HUES48 (cell line): ENCODE results near the gene RASSF5.

ENCODE experiments used
- H3K27ac ChIP-seq: one replicate; pipeline ENCODE4 v1.7.0; 2013; ENCODE audit warnings: low read depth, low read length, inconsistent platforms
- H3K27me3 ChIP-seq: 2 replicates; pipeline ENCODE4 v1.6.1; 2013; ENCODE audit warnings: mild to moderate bottlenecking, low read length; ENCODE audit not compliant: control insufficient read depth, insufficient read depth
- H3K36me3 ChIP-seq: 2 replicates; pipeline ENCODE4 v1.6.1; 2013; ENCODE audit warnings: low read length; ENCODE audit not compliant: control insufficient read depth, insufficient read depth
- H3K4me1 ChIP-seq: 2 replicates; pipeline ENCODE4 v1.6.1; 2013; ENCODE audit warnings: mild to moderate bottlenecking, low read length; ENCODE audit not compliant: control insufficient read depth, insufficient read depth
- H3K4me3 ChIP-seq: 2 replicates; pipeline ENCODE4 v1.5.1; 2013; ENCODE audit warnings: mild to moderate bottlenecking, low read depth, low read length
- H3K9ac ChIP-seq: 2 replicates; pipeline ENCODE4 v1.6.1; 2013; ENCODE audit warnings: mild to moderate bottlenecking, low read depth, low read length, moderate library complexity
- H3K9me3 ChIP-seq: 2 replicates; pipeline ENCODE4 v1.6.1; 2013; ENCODE audit warnings: low read length; ENCODE audit not compliant: control insufficient read depth, insufficient read depth

RASSF5 gene

GRCh38 chr1:206560007-206560716 lies 52.8 kb downstream of the RASSF5 start:
- Histone ChIP-seq H3K27me3 (peaks cover 47% of the 10 kb centered on the region), H3K9me3 (no peaks in the 10 kb centered on the region), H3K36me3 (no peaks in the 10 kb centered on the region), H3K9ac (no peak overlapping the region), H3K27ac (no peak overlapping the region), H3K4me1 (0 out of 2 replicates have a peak, but pooled peaks cover 5% of the 10 kb centered on the region), H3K4me3 (no peak overlapping the region)

- no peak overlapping the region for H3K4me3 ChIP-seq
- H3K36me3 ChIP-seq = no peaks in the 10 kb centered on the region
- H3K27me3 ChIP-seq = peaks cover 15% of the 10 kb centered on the region
- H3K27ac ChIP-seq = no peak overlapping the region
- no peaks in the 10 kb centered on the region for H3K9me3 ChIP-seq
- no peak overlapping the region for H3K9ac ChIP-seq
- H3K4me1 ChIP-seq = no peaks in the 10 kb centered on the region
Observed at GRCh38 chr1:206563367-206564207, 56.3 kb downstream of the RASSF5 start.

- H3K4me1 ChIP-seq = peaks cover 9% of the 10 kb centered on the region; the same call in 1 of the 2 replicates
- no peaks in the 10 kb centered on the region for H3K27me3 ChIP-seq
- no peak overlapping the region for H3K9ac ChIP-seq
- no peak overlapping the region for H3K27ac ChIP-seq
- H3K4me3 ChIP-seq = no peak overlapping the region
- no peaks in the 10 kb centered on the region for H3K36me3 ChIP-seq
- H3K9me3 ChIP-seq = no peaks in the 10 kb centered on the region
Observed at GRCh38 chr1:206565995-206566394, 58.7 kb downstream of the RASSF5 start.

- H3K9me3 ChIP-seq = no peaks in the 10 kb centered on the region
- no peak overlapping the region for H3K4me3 ChIP-seq
- peaks cover 9% of the 10 kb centered on the region; the same call in 1 of the 2 replicates for H3K4me1 ChIP-seq
- H3K27me3 ChIP-seq = no peaks in the 10 kb centered on the region
- no peak overlapping the region for H3K27ac ChIP-seq
- H3K9ac ChIP-seq = no peak overlapping the region
- no peaks in the 10 kb centered on the region for H3K36me3 ChIP-seq
Observed at GRCh38 chr1:206566999-206567398, 59.7 kb downstream of the RASSF5 start.

- H3K9me3 ChIP-seq = no peaks in the 10 kb centered on the region
- H3K4me1 ChIP-seq = peaks cover 9% of the 10 kb centered on the region; the same call in 1 of the 2 replicates
- no peak overlapping the region for H3K4me3 ChIP-seq
- H3K27me3 ChIP-seq = no peaks in the 10 kb centered on the region
- no peaks in the 10 kb centered on the region for H3K36me3 ChIP-seq
- H3K9ac ChIP-seq = no peak overlapping the region
- no peak overlapping the region for H3K27ac ChIP-seq
Observed at GRCh38 chr1:206568256-206568655, 60.9 kb downstream of the RASSF5 start.

GRCh38 chr1:206568779-206569352 lies 61.5 kb downstream of the RASSF5 start:
- Histone ChIP-seq H3K9me3 (no peaks in the 10 kb centered on the region), H3K9ac (no peak overlapping the region), H3K27ac (no peak overlapping the region), H3K27me3 (no peaks in the 10 kb centered on the region), H3K36me3 (no peaks in the 10 kb centered on the region), H3K4me1 (peaks cover 9% of the 10 kb centered on the region; the same call in 1 of the 2 replicates), H3K4me3 (no peak overlapping the region)

GRCh38 chr1:206569556-206569955 lies 62.2 kb downstream of the RASSF5 start:
- no peaks in the 10 kb centered on the region for H3K27me3 ChIP-seq
- H3K4me1 ChIP-seq = peaks cover 9% of the 10 kb centered on the region; the same call in 1 of the 2 replicates
- no peaks in the 10 kb centered on the region for H3K36me3 ChIP-seq
- no peak overlapping the region for H3K27ac ChIP-seq
- no peak overlapping the region for H3K4me3 ChIP-seq
- H3K9ac ChIP-seq = no peak overlapping the region
- no peaks in the 10 kb centered on the region for H3K9me3 ChIP-seq

GRCh38 chr1:206570529-206570928 lies 63.2 kb downstream of the RASSF5 start:
- Histone ChIP-seq H3K27ac (no peak overlapping the region), H3K9me3 (no peaks in the 10 kb centered on the region), H3K27me3 (no peaks in the 10 kb centered on the region), H3K9ac (no peak overlapping the region), H3K4me3 (no peak overlapping the region), H3K4me1 (peaks cover 9% of the 10 kb centered on the region; the same call in 1 of the 2 replicates), H3K36me3 (no peaks in the 10 kb centered on the region)

GRCh38 chr1:206572835-206573234 lies 65.5 kb downstream of the RASSF5 start:
- Histone ChIP-seq H3K9ac (no peak overlapping the region), H3K27ac (no peak overlapping the region), H3K27me3 (no peaks in the 10 kb centered on the region), H3K4me1 (peaks cover 9% of the 10 kb centered on the region; the same call in 1 of the 2 replicates), H3K9me3 (no peaks in the 10 kb centered on the region), H3K36me3 (no peaks in the 10 kb centered on the region), H3K4me3 (no peak overlapping the region)

- Histone ChIP-seq H3K27ac (no peak overlapping the region), H3K36me3 (no peaks in the 10 kb centered on the region), H3K9ac (no peak overlapping the region), H3K4me1 (peaks cover 9% of the 10 kb centered on the region; the same call in 1 of the 2 replicates), H3K4me3 (no peak overlapping the region), H3K9me3 (no peaks in the 10 kb centered on the region), H3K27me3 (no peaks in the 10 kb centered on the region)
Observed at GRCh38 chr1:206573319-206573718, 66.0 kb downstream of the RASSF5 start.

GRCh38 chr1:206573762-206574161 lies 66.4 kb downstream of the RASSF5 start:
- Histone ChIP-seq H3K9ac (no peak overlapping the region), H3K9me3 (no peaks in the 10 kb centered on the region), H3K27me3 (no peaks in the 10 kb centered on the region), H3K27ac (no peak overlapping the region), H3K36me3 (no peaks in the 10 kb centered on the region), H3K4me1 (peaks cover 8% of the 10 kb centered on the region; the same call in 1 of the 2 replicates), H3K4me3 (no peak overlapping the region)
